Measurements from ENCODE around the gene RBM18.

RBM18 gene

GRCh38 chr9:122226142-122226757, 38.4 kb downstream of the RBM18 start:
- H3K4me3 ChIP-seq (ENCODE audit: control insufficient read depth, low read depth, low read length), result no peak overlapping the region
- TF ChIP-seq, protein P1, sequence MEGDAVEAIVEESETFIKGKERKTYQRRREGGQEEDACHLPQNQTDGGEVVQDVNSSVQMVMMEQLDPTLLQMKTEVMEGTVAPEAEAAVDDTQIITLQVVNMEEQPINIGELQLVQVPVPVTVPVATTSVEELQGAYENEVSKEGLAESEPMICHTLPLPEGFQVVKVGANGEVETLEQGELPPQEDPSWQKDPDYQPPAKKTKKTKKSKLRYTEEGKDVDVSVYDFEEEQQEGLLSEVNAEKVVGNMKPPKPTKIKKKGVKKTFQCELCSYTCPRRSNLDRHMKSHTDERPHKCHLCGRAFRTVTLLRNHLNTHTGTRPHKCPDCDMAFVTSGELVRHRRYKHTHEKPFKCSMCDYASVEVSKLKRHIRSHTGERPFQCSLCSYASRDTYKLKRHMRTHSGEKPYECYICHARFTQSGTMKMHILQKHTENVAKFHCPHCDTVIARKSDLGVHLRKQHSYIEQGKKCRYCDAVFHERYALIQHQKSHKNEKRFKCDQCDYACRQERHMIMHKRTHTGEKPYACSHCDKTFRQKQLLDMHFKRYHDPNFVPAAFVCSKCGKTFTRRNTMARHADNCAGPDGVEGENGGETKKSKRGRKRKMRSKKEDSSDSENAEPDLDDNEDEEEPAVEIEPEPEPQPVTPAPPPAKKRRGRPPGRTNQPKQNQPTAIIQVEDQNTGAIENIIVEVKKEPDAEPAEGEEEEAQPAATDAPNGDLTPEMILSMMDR (conservative IDR thresholded peaks at IDR 0.05; ENCODE audit: control insufficient read depth, insufficient read depth, low read depth, low read length), result no peak
- DNase-seq (ENCODE audit: low read depth), result no peak

GRCh38 chr9:122225312-122226141, 39.1 kb downstream of the RBM18 start:
- DNase-seq (ENCODE audit: low read depth), result no peak
- no peak overlapping the region for H3K4me3 ChIP-seq (ENCODE audit: control insufficient read depth, low read depth, low read length)
- TF ChIP-seq, protein P1 (conservative IDR thresholded peaks at IDR 0.05; ENCODE audit: control insufficient read depth, insufficient read depth, low read depth, low read length), result no peak

GRCh38 chr9:122223435-122223834, 41.2 kb downstream of the RBM18 start:
- no peak overlapping the region for H3K4me3 ChIP-seq (ENCODE audit: control insufficient read depth, low read depth, low read length)
- DNase-seq (ENCODE audit: low read depth), result no peak
- TF ChIP-seq, protein P1 (conservative IDR thresholded peaks at IDR 0.05; ENCODE audit: control insufficient read depth, insufficient read depth, low read depth, low read length), result no peak

DNA sequence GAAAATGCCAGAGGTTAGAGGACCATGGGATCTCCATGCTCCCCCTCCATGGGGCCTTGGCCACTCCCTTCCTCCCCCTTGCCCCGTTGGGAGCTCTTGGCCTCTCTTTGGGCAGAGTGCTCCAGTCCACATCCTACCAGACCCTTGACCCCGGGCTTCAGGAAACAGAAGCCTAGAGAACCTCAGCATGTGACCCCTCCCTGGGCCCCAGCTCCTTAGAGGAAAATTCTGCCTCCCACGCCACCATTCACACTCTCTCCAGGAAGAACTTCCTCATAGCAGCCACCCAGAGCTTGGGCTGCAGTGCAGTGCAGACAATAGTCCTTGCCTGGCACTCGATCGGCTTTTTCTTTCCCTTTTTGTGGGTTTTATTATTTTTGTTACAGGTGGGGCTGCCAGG, 41.8 kb downstream of the RBM18 start:
- TF ChIP-seq, protein P1 (conservative IDR thresholded peaks at IDR 0.05; ENCODE audit: control insufficient read depth, insufficient read depth, low read depth, low read length), result no peak
- DNase-seq (ENCODE audit: low read depth), result no peak
- no peak overlapping the region for H3K4me3 ChIP-seq (ENCODE audit: control insufficient read depth, low read depth, low read length)

GRCh38 chr9:122221183-122221811, 43.3 kb downstream of the RBM18 start:
- TF ChIP-seq, protein P1 (conservative IDR thresholded peaks at IDR 0.05; ENCODE audit: control insufficient read depth, insufficient read depth, low read depth, low read length), result no peak
- H3K4me3 ChIP-seq (ENCODE audit: control insufficient read depth, low read depth, low read length), result no peak overlapping the region
- no peak for DNase-seq (ENCODE audit: low read depth)

GRCh38 chr9:122220673-122221182, 43.9 kb downstream of the RBM18 start:
- TF ChIP-seq, protein P1 (conservative IDR thresholded peaks at IDR 0.05; ENCODE audit: control insufficient read depth, insufficient read depth, low read depth, low read length), result no peak
- DNase-seq (ENCODE audit: low read depth), result no peak

More at GRCh38 chr9:122220673-122221182, 43.9 kb downstream of the RBM18 start:
- no peak overlapping the region for H3K4me3 ChIP-seq (ENCODE audit: control insufficient read depth, low read depth, low read length)
